Measurements from ENCODE around the gene TRMT6.

TRMT6 gene

GRCh38 chr20:5893052-5893451, 57.3 kb downstream of the TRMT6 start:
- no peak for DNase-seq

DNA sequence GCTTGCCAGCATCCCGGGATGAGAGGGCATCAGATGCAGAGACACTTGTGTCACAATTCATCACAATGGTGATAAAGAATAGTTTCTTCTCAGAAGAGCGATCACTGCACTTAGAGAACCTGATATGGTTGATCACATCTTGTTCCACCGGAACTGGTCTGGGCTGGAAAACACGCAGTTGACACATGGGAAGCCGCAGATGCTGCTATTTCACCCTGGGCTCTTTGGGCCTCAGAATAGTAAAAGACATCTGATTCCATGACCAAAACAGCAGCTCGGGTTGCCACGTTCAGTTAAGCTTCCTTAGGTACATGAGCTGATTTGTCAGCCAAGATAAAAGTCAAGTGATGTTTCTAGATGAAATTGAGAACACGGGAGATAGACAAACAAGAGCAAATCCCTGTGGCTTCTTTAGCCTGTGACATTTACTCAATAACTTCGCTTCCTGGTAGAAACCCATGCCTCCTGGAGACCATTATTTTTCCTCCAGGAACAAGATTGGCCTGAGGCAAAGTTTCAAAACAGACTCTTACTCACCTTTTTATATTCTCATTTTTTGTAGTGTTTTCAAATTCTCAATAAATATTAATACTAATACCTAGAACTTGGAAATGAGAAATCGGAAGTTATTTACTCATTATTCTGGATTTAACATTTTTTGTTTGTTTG, 59.4 kb downstream of the TRMT6 start:
- no peak for DNase-seq

DNA sequence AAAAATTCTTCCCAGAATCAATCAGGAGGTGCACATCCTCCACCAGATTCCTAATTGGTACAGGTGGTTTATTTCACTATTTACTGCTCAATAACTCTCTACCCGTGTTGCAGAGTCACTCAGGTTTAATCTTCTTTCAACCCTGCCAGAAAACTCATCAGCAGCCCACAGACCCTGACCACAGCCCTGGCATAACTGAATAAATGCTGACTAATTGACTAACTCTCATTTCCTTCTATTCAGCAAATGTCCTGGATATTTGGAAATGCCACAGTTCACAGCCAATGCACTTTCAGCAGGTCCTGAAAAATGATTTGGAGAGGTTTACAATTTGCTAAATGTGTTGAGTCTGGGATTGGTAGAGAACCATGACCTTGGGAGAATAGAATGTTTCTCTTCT, 62.3 kb downstream of the TRMT6 start:
- no peak for DNase-seq

DNA sequence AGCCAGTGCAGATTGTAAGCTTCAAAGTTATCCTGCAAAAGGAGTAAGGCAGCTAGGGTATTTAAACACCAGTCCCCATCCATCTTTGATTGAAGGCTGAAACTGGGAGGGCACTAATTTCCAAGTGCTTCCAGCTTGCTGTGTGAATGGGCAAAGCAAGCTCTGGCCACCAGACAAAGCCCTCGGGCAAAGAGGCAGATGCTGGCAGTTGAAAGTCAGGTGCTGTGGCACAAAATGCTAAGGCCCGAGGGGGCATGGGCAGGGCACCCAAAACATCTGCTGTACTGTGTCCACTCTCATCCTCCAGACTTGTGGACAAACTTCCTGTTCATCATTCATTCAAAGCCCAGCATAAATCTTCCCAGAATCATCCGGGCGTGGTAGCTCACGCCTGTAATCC, 62.9 kb downstream of the TRMT6 start:
- no peak for DNase-seq

Data from stimulated activated naive CD4-positive, alpha-beta T cell (primary cell).